Loucy (cell line): Measurements from ENCODE around the gene LRRC75B.

Experiments used
- H2AFZ ChIP-seq: fragments of 200-600 bp; sonication (generic); 2 replicates; pipeline ENCODE4 v1.6.0; 2016; ENCODE audit warnings: antibody characterized with exemption, mild to moderate bottlenecking, low read length, moderate library complexity
- H3F3A ChIP-seq: fragments of 200-600 bp; 2 replicates; pipeline ENCODE4 v1.6.0; 2016; ENCODE audit warnings: antibody characterized with exemption, low read depth, mild to moderate bottlenecking
- H3K27me3 ChIP-seq: fragments of 200-600 bp; sonication (generic); 2 replicates; pipeline ENCODE4 v1.6.1; 2014; ENCODE audit warnings: low read length, mild to moderate bottlenecking; ENCODE audit not compliant: insufficient read depth, poor library complexity, severe bottlenecking
- H3K36me3 ChIP-seq: fragments of 200-600 bp; sonication (generic); 2 replicates; pipeline ENCODE4 v1.6.1; 2016; ENCODE audit warnings: low read length; ENCODE audit not compliant: insufficient read depth
- H3K4me1 ChIP-seq: fragments of 200-600 bp; sonication (generic); 2 replicates; pipeline ENCODE4 v1.5.1; 2014; ENCODE audit warnings: low read length, mild to moderate bottlenecking; ENCODE audit not compliant: insufficient read depth, poor library complexity, severe bottlenecking
- H3K4me2 ChIP-seq: fragments of 200-600 bp; sonication (generic); 2 replicates; pipeline ENCODE4 v1.6.0; 2014; ENCODE audit warnings: antibody characterized with exemption, low read length, low read depth, mild to moderate bottlenecking; ENCODE audit not compliant: poor library complexity, severe bottlenecking
- H3K4me3 ChIP-seq: fragments of 200-600 bp; sonication (generic); 2 replicates; pipeline ENCODE4 v1.5.1; 2014; ENCODE audit warnings: low read length, mild to moderate bottlenecking, mixed read lengths; ENCODE audit not compliant: poor library complexity, severe bottlenecking
- H3K79me2 ChIP-seq: fragments of 200-600 bp; sonication (generic); 2 replicates; pipeline ENCODE4 v1.6.1; 2014; ENCODE audit warnings: low read length; ENCODE audit not compliant: insufficient read depth
- H3K9ac ChIP-seq: fragments of 200-600 bp; sonication (generic); 2 replicates; pipeline ENCODE4 v1.6.0; 2014; ENCODE audit warnings: mild to moderate bottlenecking, low read depth, low read length, moderate library complexity; ENCODE audit not compliant: poor library complexity, severe bottlenecking
- H3K9me2 ChIP-seq: fragments of 200-600 bp; sonication (generic); replicated peaks from 2 replicates; pipeline ENCODE4 v1.6.1; 2016; ENCODE audit warnings: low read depth, low read length, mixed read lengths
- H3K9me3 ChIP-seq: fragments of 200-600 bp; sonication (generic); 2 replicates; pipeline ENCODE4 v1.6.1; 2014; ENCODE audit warnings: mild to moderate bottlenecking, antibody characterized with exemption, low read length, low read depth; ENCODE audit not compliant: insufficient read depth
- H4K20me1 ChIP-seq: fragments of 200-600 bp; sonication (generic); 2 replicates; pipeline ENCODE4 v1.6.0; 2014; ENCODE audit warnings: antibody characterized with exemption, low read length, mild to moderate bottlenecking; ENCODE audit not compliant: insufficient read depth, poor library complexity, severe bottlenecking
- EZH2phosphoT487 ChIP-seq: fragments of 200-600 bp; IDR thresholded peaks from 2 replicates; pipeline ENCODE4 v1.6.1; 2018; ENCODE audit warnings: antibody characterized with exemption, mild to moderate bottlenecking, moderate library complexity, borderline replicate concordance
- TF ChIP-seq, protein P1 (sequence below): fragments of 200-600 bp; sonication (generic); conservative IDR thresholded peaks from 2 replicates; pipeline ENCODE4 v1.5.1; 2014; ENCODE audit warnings: mild to moderate bottlenecking, antibody characterized with exemption, low read length

Gene LRRC75B

DNA sequence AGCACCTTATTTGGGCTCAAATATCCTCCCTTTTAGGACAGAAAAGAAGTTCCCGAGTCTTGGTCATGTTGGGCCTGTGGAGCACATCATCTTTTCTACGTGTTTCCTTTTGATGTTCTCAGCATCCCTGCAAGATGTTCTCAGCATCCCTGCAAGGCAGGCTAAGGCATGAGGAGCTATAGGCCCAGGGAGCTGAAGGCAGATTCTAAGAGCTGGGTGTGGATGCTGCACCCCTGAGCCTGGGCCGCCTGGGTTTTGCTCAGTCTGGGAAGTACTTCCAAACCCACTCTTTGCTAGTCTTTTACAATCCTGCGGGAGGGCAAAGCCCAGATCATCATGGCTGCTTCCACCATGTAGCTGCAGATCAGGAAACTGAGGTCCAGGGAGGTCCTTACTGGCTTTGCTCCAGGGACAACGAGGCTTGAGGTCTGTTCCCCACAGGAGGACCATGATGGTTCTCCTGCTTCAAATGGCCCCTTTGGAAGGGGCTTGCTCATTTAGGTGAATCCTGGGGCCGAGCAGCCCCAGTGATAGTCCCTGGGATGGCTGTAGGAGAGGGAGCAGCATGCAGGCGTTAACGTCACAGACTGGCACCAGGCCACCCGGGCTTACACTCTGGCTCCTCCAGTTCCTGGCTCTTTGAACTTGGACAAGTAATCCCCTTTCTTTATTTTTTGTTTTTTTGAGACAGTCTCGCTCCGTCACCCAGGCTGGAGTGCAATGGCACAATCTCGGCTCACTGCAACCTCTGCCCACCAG lies 10.6 kb downstream of the LRRC75B start:
- H3K36me3 ChIP-seq = no peaks in the 10 kb centered on the region; the same call in 1 of the 2 replicates
- no peak overlapping the region for H3K4me2 ChIP-seq
- H3F3A ChIP-seq = no peaks in the 10 kb centered on the region
- H3K79me2 ChIP-seq = no peaks in the 10 kb centered on the region
- no peak overlapping the region for H2AFZ ChIP-seq
- H4K20me1 ChIP-seq = no peaks in the 10 kb centered on the region
- TF ChIP-seq, protein P1, sequence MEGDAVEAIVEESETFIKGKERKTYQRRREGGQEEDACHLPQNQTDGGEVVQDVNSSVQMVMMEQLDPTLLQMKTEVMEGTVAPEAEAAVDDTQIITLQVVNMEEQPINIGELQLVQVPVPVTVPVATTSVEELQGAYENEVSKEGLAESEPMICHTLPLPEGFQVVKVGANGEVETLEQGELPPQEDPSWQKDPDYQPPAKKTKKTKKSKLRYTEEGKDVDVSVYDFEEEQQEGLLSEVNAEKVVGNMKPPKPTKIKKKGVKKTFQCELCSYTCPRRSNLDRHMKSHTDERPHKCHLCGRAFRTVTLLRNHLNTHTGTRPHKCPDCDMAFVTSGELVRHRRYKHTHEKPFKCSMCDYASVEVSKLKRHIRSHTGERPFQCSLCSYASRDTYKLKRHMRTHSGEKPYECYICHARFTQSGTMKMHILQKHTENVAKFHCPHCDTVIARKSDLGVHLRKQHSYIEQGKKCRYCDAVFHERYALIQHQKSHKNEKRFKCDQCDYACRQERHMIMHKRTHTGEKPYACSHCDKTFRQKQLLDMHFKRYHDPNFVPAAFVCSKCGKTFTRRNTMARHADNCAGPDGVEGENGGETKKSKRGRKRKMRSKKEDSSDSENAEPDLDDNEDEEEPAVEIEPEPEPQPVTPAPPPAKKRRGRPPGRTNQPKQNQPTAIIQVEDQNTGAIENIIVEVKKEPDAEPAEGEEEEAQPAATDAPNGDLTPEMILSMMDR = no peak
- TF ChIP-seq EZH2phosphoT487 = no peak
- H3K9me2 ChIP-seq = no peaks in the 10 kb centered on the region
- no peaks in the 10 kb centered on the region for H3K9me3 ChIP-seq
- no peaks in the 10 kb centered on the region for H3K27me3 ChIP-seq
- no peak overlapping the region for H3K4me3 ChIP-seq
- no peak overlapping the region for H3K9ac ChIP-seq
- H3K4me1 ChIP-seq = no peaks in the 10 kb centered on the region

DNA sequence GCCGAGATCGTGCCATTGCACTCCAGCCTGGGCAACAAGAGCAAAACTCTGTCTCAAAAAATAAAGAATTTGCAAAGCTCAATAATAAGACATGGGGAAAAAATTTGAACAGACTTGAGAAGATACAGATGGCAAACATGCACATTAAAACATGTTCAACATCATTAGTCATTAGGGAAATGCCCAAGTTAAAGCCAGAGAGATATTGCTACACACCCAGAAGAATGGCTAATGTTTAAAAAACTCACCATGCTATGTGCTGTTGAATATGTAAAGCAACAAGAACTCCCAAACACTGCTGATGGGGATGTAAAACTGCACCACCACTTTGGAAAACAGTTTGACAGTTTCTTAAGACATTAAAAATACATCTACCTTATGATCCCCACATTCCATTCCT lies 12.6 kb downstream of the LRRC75B start:
- Histone ChIP-seq H3K4me1 (no peaks in the 10 kb centered on the region), H3K36me3 (peaks cover 9% of the 10 kb centered on the region; the same call in 1 of the 2 replicates), H3F3A (no peaks in the 10 kb centered on the region), H3K27me3 (no peaks in the 10 kb centered on the region), H3K9me3 (no peaks in the 10 kb centered on the region), H4K20me1 (no peaks in the 10 kb centered on the region), H3K4me3 (no peak overlapping the region), H3K79me2 (no peaks in the 10 kb centered on the region), H2AFZ (no peak overlapping the region), H3K9ac (no peak overlapping the region), H3K4me2 (no peak overlapping the region), H3K9me2 (no peaks in the 10 kb centered on the region)
- TF ChIP-seq EZH2phosphoT487 = no peak
- TF ChIP-seq, protein P1 = no peak

DNA sequence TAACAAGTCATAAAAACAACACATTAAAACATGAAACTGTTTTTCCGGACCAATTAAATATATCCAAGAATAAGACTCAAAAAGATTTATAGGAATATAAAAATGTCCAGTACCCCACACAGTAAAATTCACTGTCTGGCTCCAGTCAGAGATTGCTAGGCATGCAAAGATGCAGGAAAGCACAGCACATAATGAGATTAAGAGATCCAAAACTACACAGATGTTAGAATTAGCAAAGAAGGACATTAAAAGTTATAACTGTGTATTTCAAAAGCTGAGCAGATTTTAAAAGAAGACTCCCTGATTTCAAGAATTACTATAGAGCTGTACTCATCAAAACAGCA lies 13.6 kb downstream of the LRRC75B start:
- Histone ChIP-seq H2AFZ (no peak overlapping the region), H3K27me3 (no peaks in the 10 kb centered on the region), H3K79me2 (no peaks in the 10 kb centered on the region), H3F3A (no peaks in the 10 kb centered on the region), H3K4me1 (no peaks in the 10 kb centered on the region), H3K9me3 (no peaks in the 10 kb centered on the region), H3K9ac (no peak overlapping the region), H3K36me3 (peaks cover 19% of the 10 kb centered on the region; the same call in 1 of the 2 replicates), H3K9me2 (no peaks in the 10 kb centered on the region), H4K20me1 (no peaks in the 10 kb centered on the region), H3K4me2 (no peak overlapping the region), H3K4me3 (no peak overlapping the region)
- no peak for TF ChIP-seq EZH2phosphoT487
- TF ChIP-seq, protein P1 = no peak
